Dermis blood vessel endothelial cell (primary cell): Measurements from ENCODE around the gene CHST7. TPM values are rescaled to one million over a fixed set of nuclear protein-coding genes. Genes with fewer than 3 reads are reported as not detected.

Experiments used
- total RNA-seq: library from RNA; depleted of rRNA; stranded (reverse); fragments of >200 nt; gene quantifications from 2 replicates; pipeline ENCODE4 v1.2.3, GENCODE V29; 2014

CHST7 gene
- total RNA-seq, 1 donor from 2014 or later: 68.4 TPM

Other genes starting within 250 kb of the CHST7 start
- gene ZNF674, start 28.3 kb upstream of the CHST7 start, total RNA-seq: 4.1 and 6.6 TPM in 2 replicates
- 16.5 and 19.4 TPM in 2 replicates for gene SLC9A7, start 185.4 kb downstream of the CHST7 start, total RNA-seq